Measurements from ENCODE around the gene GLB1L2.
"Not testable (repeated sequence)": the region's sequence is repeated elsewhere in the genome, so short reads cannot be mapped to it uniquely, and the experiment has no call there.

GLB1L2 gene

GRCh38 chr11:134341805-134342571, 10.2 kb downstream of the GLB1L2 start:
- H3K4me3 ChIP-seq (ENCODE audit: low read length), result no peak overlapping the region
- no peaks in the 10 kb centered on the region for H3K4me1 ChIP-seq (ENCODE audit: control insufficient read depth, low read depth, low read length)
- no peaks in the 10 kb centered on the region for H3K36me3 ChIP-seq (ENCODE audit: control insufficient read depth, low read depth, low read length)
- H3K9ac ChIP-seq (ENCODE audit: low read length), result no peak overlapping the region
- H3K27me3 ChIP-seq (ENCODE audit: control insufficient read depth, insufficient read depth, low read length), result no peaks in the 10 kb centered on the region
- H3K27ac ChIP-seq (ENCODE audit: low read length), result no peak overlapping the region
- no peaks in the 10 kb centered on the region for H3K9me3 ChIP-seq (ENCODE audit: control insufficient read depth, low read depth, low read length)

DNA sequence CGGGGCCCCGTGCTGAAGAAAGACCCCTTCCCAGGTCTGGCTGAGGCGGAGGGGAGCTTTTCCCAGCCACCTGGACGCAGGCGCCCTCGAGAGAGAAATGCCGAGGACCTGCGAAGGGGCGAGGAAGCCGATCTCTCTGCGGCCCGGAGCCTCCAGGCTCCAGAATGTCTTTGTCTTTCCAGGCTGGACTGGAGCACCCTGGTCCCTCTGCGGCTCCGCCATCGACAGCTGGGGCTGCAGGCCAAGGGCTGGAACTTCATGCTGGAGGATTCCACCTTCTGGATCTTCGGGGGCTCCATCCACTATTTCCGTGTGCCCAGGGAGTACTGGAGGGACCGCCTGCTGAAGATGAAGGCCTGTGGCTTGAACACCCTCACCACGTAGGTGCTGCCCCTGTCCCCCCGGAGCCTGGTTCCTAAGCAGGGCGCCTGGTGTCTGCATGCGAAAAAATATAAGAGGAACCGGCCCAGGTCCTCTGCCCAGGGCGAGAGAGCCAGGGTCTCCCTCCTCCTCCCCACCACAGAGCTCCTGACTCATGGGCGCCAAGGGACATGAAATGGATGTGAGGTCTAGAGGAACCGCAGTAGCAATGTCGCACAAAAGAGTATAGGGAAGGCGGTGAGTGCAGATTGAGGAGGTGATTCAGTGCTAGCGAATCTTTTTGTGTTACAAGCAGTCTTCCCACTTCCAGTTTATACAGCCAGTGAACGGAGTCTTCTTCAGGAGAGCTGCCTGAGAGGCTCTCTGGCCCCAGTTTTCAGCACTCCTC, 11.0 kb downstream of the GLB1L2 start:
- no peaks in the 10 kb centered on the region for H3K4me1 ChIP-seq (ENCODE audit: control insufficient read depth, low read depth, low read length)
- no peaks in the 10 kb centered on the region for H3K9me3 ChIP-seq (ENCODE audit: control insufficient read depth, low read depth, low read length)
- H3K27me3 ChIP-seq (ENCODE audit: control insufficient read depth, insufficient read depth, low read length), result no peaks in the 10 kb centered on the region
- H3K4me3 ChIP-seq (ENCODE audit: low read length), result no peak overlapping the region
- H3K9ac ChIP-seq (ENCODE audit: low read length), result no peak overlapping the region
- H3K36me3 ChIP-seq (ENCODE audit: control insufficient read depth, low read depth, low read length), result no peaks in the 10 kb centered on the region
- H3K27ac ChIP-seq (ENCODE audit: low read length), result no peak overlapping the region

- no peak overlapping the region for H3K9ac ChIP-seq (ENCODE audit: low read length)
- no peak overlapping the region for H3K27ac ChIP-seq (ENCODE audit: low read length)
- no peak overlapping the region for H3K4me3 ChIP-seq (ENCODE audit: low read length)
- H3K4me1 ChIP-seq (ENCODE audit: control insufficient read depth, low read depth, low read length), result peaks cover under 1% of the 10 kb centered on the region
- H3K9me3 ChIP-seq (ENCODE audit: control insufficient read depth, low read depth, low read length), result no peaks in the 10 kb centered on the region
- no peaks in the 10 kb centered on the region for H3K36me3 ChIP-seq (ENCODE audit: control insufficient read depth, low read depth, low read length)
- H3K27me3 ChIP-seq (ENCODE audit: control insufficient read depth, insufficient read depth, low read length), result no peaks in the 10 kb centered on the region
These were observed 11.9 kb downstream of the GLB1L2 start for GRCh38 chr11:134343646-134344045.

DNA sequence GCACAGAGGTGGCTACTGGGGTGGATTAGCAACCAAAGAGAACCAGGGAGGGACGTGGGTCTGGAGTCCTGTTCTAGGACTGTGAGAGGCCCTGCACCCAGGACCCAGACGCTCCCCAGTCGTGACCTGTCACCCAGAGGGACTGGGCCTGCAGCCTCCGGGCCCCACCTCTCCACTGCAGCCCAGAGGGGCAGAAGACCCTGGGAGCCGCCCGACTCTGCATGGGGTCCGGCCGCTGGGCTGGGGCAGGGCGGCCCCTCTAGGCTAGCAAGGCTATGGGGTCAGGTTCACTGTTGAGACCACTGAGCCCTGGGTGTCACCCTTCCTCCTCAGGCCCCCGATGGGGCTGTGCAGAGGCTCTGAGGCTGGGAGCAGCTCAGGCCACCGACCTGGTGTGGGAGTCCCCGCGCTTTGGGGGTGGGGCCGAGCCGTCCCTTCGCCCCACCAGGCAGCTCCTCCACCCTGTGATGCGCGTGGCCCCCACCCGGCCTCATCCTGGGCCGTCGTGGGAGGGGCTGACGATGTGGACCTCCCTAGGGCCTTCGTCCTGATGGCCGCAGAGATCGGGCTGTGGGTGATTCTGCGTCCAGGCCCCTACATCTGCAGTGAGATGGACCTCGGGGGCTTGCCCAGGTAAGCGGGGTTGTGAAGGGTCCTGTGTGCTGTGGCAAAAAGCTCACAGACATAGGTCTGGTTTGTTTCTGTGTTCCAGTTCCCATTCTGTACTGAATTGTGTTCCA, 12.9 kb downstream of the GLB1L2 start:
- not testable (repeated sequence) for H3K27me3 ChIP-seq (ENCODE audit: control insufficient read depth, insufficient read depth, low read length); H3K27ac ChIP-seq (ENCODE audit: low read length); H3K4me3 ChIP-seq (ENCODE audit: low read length); H3K9me3 ChIP-seq (ENCODE audit: control insufficient read depth, low read depth, low read length); H3K36me3 ChIP-seq (ENCODE audit: control insufficient read depth, low read depth, low read length); H3K9ac ChIP-seq (ENCODE audit: low read length)
- peaks cover 11% of the 10 kb centered on the region for H3K4me1 ChIP-seq (ENCODE audit: control insufficient read depth, low read depth, low read length)

DNA sequence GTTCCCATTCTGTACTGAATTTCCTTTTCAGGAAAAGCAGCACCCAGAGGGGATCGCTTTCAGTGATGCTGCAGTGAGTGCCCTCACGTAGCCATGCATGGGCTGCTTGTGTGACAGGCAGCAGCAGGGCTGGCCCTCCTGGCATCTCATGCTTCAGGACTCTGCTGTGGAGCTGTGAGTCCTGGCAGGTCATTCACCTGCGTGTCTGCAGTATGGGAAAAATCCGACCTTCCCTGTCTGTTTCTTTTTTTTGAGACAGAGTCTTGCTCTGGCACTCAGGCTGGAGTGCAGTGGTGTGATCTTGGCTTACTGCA, 13.4 kb downstream of the GLB1L2 start:
- H3K9me3 ChIP-seq (ENCODE audit: control insufficient read depth, low read depth, low read length), result no peaks in the 10 kb centered on the region
- no peak overlapping the region for H3K9ac ChIP-seq (ENCODE audit: low read length)
- H3K4me3 ChIP-seq (ENCODE audit: low read length), result no peak overlapping the region
- peaks cover 11% of the 10 kb centered on the region for H3K4me1 ChIP-seq (ENCODE audit: control insufficient read depth, low read depth, low read length)
- no peaks in the 10 kb centered on the region for H3K36me3 ChIP-seq (ENCODE audit: control insufficient read depth, low read depth, low read length)
- H3K27me3 ChIP-seq (ENCODE audit: control insufficient read depth, insufficient read depth, low read length), result no peaks in the 10 kb centered on the region
- H3K27ac ChIP-seq (ENCODE audit: low read length), result no peak overlapping the region

- Histone ChIP-seq H3K4me1 (ENCODE audit: control insufficient read depth, low read depth, low read length) (peaks cover 11% of the 10 kb centered on the region), H3K36me3 (ENCODE audit: control insufficient read depth, low read depth, low read length) (no peaks in the 10 kb centered on the region), H3K4me3 (ENCODE audit: low read length) (no peak overlapping the region), H3K27me3 (ENCODE audit: control insufficient read depth, insufficient read depth, low read length) (no peaks in the 10 kb centered on the region), H3K9ac (ENCODE audit: low read length) (no peak overlapping the region), H3K9me3 (ENCODE audit: control insufficient read depth, low read depth, low read length) (no peaks in the 10 kb centered on the region), H3K27ac (ENCODE audit: low read length) (no peak overlapping the region)
These were observed 14.6 kb downstream of the GLB1L2 start for GRCh38 chr11:134346101-134346975.

DNA sequence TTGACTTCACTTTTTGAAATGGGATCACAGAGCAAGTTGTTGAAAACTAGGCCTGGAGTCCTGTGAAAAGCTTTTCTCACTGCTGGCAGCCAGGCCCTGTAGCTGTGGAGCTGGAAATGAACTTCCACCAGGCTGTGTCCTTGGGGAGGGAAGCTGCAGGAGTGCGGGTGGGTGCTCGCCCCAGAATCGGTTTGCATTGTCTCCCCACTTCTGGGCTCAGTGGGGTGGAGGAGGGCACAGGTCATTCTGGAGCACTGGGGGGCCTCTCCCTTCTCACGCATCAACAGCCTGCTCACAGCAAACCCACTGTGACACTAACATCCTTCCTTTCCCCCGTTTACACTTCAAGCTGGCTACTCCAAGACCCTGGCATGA, 15.2 kb downstream of the GLB1L2 start:
- Histone ChIP-seq H3K4me1 (ENCODE audit: control insufficient read depth, low read depth, low read length) (peaks cover 11% of the 10 kb centered on the region), H3K36me3 (ENCODE audit: control insufficient read depth, low read depth, low read length) (no peaks in the 10 kb centered on the region), H3K4me3 (ENCODE audit: low read length) (no peak overlapping the region), H3K27me3 (ENCODE audit: control insufficient read depth, insufficient read depth, low read length) (no peaks in the 10 kb centered on the region), H3K9me3 (ENCODE audit: control insufficient read depth, low read depth, low read length) (no peaks in the 10 kb centered on the region), H3K9ac (ENCODE audit: low read length) (no peak overlapping the region), H3K27ac (ENCODE audit: low read length) (no peak overlapping the region)

GRCh38 chr11:134347441-134347840, 15.7 kb downstream of the GLB1L2 start:
- H3K9ac ChIP-seq (ENCODE audit: low read length), result no peak overlapping the region
- no peak overlapping the region for H3K27ac ChIP-seq (ENCODE audit: low read length)
- no peak overlapping the region for H3K4me3 ChIP-seq (ENCODE audit: low read length)
- no peaks in the 10 kb centered on the region for H3K9me3 ChIP-seq (ENCODE audit: control insufficient read depth, low read depth, low read length)
- no peaks in the 10 kb centered on the region for H3K36me3 ChIP-seq (ENCODE audit: control insufficient read depth, low read depth, low read length)
- no peaks in the 10 kb centered on the region for H3K27me3 ChIP-seq (ENCODE audit: control insufficient read depth, insufficient read depth, low read length)
- peaks cover 11% of the 10 kb centered on the region for H3K4me1 ChIP-seq (ENCODE audit: control insufficient read depth, low read depth, low read length)

DNA sequence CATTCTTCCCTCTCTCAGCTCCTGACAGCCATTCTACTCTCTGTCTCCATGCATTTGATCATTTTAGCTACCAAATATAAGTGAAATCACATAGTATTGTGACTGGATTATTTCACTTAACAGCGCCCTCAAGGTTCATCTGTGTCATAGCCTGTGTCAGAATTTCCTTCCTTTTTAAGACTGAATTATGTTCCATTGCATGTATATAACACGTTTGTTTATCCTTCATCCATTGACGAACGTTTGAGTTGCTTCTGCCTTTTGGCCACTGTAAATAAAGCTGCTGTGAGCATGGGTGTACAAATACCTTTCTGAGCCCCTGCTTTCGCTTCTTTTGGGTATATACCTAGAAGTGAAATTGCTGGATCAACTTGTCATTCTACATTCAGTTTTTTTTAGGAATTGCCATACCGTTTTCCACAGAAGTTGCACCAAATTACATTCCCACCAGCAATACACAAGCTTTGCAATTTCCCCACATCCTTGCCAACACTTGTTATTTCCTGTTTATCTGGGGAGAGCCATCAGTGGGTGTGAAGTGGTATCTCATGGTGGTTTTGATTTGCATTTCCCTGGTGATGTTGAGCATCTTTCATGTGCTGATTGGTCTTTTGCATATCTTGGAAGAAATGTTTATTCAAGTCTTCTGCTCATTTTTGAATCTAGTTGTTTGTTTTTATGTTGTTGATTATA, 17.5 kb downstream of the GLB1L2 start:
- no peak overlapping the region for H3K27ac ChIP-seq (ENCODE audit: low read length)
- H3K9me3 ChIP-seq (ENCODE audit: control insufficient read depth, low read depth, low read length), result no peaks in the 10 kb centered on the region
- H3K27me3 ChIP-seq (ENCODE audit: control insufficient read depth, insufficient read depth, low read length), result no peaks in the 10 kb centered on the region
- no peak overlapping the region for H3K4me3 ChIP-seq (ENCODE audit: low read length)
- H3K36me3 ChIP-seq (ENCODE audit: control insufficient read depth, low read depth, low read length), result no peaks in the 10 kb centered on the region
- peaks cover 11% of the 10 kb centered on the region for H3K4me1 ChIP-seq (ENCODE audit: control insufficient read depth, low read depth, low read length)
- no peak overlapping the region for H3K9ac ChIP-seq (ENCODE audit: low read length)

DNA sequence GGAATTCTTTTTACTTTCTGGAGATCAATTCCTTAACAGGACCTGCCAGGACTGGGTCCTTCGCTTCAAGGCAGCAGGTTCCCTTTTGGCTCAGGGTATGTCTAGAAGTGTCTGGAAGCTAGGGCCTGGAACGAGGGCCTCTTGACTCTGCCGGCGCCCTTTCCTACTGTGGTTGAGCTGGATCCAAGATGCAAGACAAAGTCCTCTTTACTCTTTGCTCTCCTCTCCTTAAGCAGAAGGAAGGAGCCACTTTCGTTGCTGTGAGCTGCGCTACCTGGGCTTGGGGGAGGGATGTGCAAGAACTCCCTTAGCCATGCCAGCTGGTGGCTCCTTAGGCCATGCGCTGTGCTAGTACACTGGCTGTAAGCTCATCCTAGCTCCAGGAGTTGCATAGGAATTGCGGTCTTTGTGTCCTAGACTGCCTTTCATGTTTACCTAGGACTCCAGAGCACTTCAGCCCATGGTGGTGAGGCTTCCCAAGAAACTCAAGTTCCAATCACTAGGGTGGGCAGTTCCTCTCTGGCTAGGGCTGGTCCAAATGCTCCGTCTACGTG, 18.1 kb downstream of the GLB1L2 start:
- H3K9ac ChIP-seq (ENCODE audit: low read length), result no peak overlapping the region
- peaks cover 11% of the 10 kb centered on the region for H3K4me1 ChIP-seq (ENCODE audit: control insufficient read depth, low read depth, low read length)
- no peaks in the 10 kb centered on the region for H3K36me3 ChIP-seq (ENCODE audit: control insufficient read depth, low read depth, low read length)
- no peaks in the 10 kb centered on the region for H3K9me3 ChIP-seq (ENCODE audit: control insufficient read depth, low read depth, low read length)
- H3K27ac ChIP-seq (ENCODE audit: low read length), result no peak overlapping the region
- no peaks in the 10 kb centered on the region for H3K27me3 ChIP-seq (ENCODE audit: control insufficient read depth, insufficient read depth, low read length)
- H3K4me3 ChIP-seq (ENCODE audit: low read length), result no peak overlapping the region
